WTC11 (cell line): Measurements from ENCODE around the gene MAGEF1. TPM values are rescaled to one million over a fixed set of nuclear protein-coding genes. Genes with fewer than 3 reads are reported as not detected.
A peak's percentile ranks its signal among the peaks of the same experiment; 100 is the strongest.

ENCODE experiments used
- ATAC-seq: fragments of 200-7000 bp; cut with Tn5 transposase; 2 replicates; pipeline ENCODE4 v1.10.0; 2021; ENCODE audit warnings: mild to moderate bottlenecking, moderate library complexity
- CTCF ChIA-PET: fragments of 300-600 bp; sonication (Branson Sonifier 250); formaldehyde crosslinking; loops from one replicate; lab custom pipeline; 2021; ENCODE audit warnings: antibody characterized with exemption; lab: Charles Lee
- POLR2A ChIA-PET: fragments of 350-600 bp; sonication (Branson Sonifier 250); formaldehyde crosslinking; loops from one replicate; lab custom pipeline; 2021; ENCODE audit warnings: antibody characterized with exemption; lab: Charles Lee
- DNase-seq: peaks from one replicate; pipeline ENCODE4 v3.0.0; 2021; ENCODE audit warnings: low spot score
- H3K27ac Mint-ChIP-seq: 2 replicates; pipeline ENCODE4 v1.8.0; 2021; ENCODE audit warnings: mixed read lengths
- H3K27me3 Mint-ChIP-seq: 2 replicates; pipeline ENCODE4 v1.8.0; 2021; ENCODE audit warnings: low read depth, mild to moderate bottlenecking, moderate library complexity, mixed read lengths
- H3K36me3 Mint-ChIP-seq: 2 replicates; pipeline ENCODE4 v1.8.0; 2021; ENCODE audit warnings: mixed read lengths
- H3K4me1 Mint-ChIP-seq: 2 replicates; pipeline ENCODE4 v1.8.0; 2022; ENCODE audit warnings: mixed read lengths
- H3K4me3 Mint-ChIP-seq: 2 replicates; pipeline ENCODE4 v1.8.0; 2021; ENCODE audit warnings: mild to moderate bottlenecking, moderate library complexity, mixed read lengths
- H3K9me3 Mint-ChIP-seq: 2 replicates; pipeline ENCODE4 v1.8.0; 2021; ENCODE audit warnings: mixed read lengths
- CREM ChIP-seq: sonication (generic); formaldehyde crosslinking; IDR thresholded peaks from 2 replicates; pipeline ENCODE4 v1.8.1; 2022; ENCODE audit warnings: mild to moderate bottlenecking, missing genetic modification reagents, moderate library complexity
- CTCF ChIP-seq: fragments of 200-600 bp; IDR thresholded peaks from 2 replicates; pipeline ENCODE4 v1.8.0; 2022; ENCODE audit warnings: antibody characterized with exemption
- E2F1 ChIP-seq: sonication (generic); formaldehyde crosslinking; IDR thresholded peaks from 2 replicates; pipeline ENCODE4 v1.8.0; 2022; ENCODE audit warnings: mild to moderate bottlenecking, missing genetic modification reagents
- E2F4 ChIP-seq: sonication (generic); formaldehyde crosslinking; IDR thresholded peaks from 2 replicates; pipeline ENCODE4 v1.8.1; 2022; ENCODE audit warnings: low read depth, mild to moderate bottlenecking, moderate library complexity, missing genetic modification reagents, borderline replicate concordance
- EMX1 ChIP-seq: fragments of 250-450 bp; sonication (Bioruptor Pico); IDR thresholded peaks from 2 replicates; pipeline ENCODE4 v1.8.0; 2021; ENCODE audit warnings: mild to moderate bottlenecking
- ERG ChIP-seq: fragments of 250-450 bp; sonication (Bioruptor Pico); IDR thresholded peaks from 2 replicates; pipeline ENCODE4 v1.8.0; 2021; ENCODE audit warnings: mild to moderate bottlenecking
- FOXK1 ChIP-seq: sonication (generic); formaldehyde crosslinking; IDR thresholded peaks from 2 replicates; pipeline ENCODE4 v1.8.0; 2022; ENCODE audit warnings: mild to moderate bottlenecking, moderate library complexity, missing genetic modification reagents
- JUN ChIP-seq: sonication (generic); formaldehyde crosslinking; IDR thresholded peaks from 2 replicates; pipeline ENCODE4 v1.8.0; 2023; ENCODE audit warnings: mild to moderate bottlenecking, missing genetic modification reagents
- MXD4 ChIP-seq: fragments of 250-450 bp; sonication (Bioruptor Pico); IDR thresholded peaks from 2 replicates; pipeline ENCODE4 v1.8.0; 2021; ENCODE audit warnings: mild to moderate bottlenecking, moderate library complexity, borderline replicate concordance
- NFE2L1 ChIP-seq: sonication (generic); formaldehyde crosslinking; IDR thresholded peaks from 2 replicates; pipeline ENCODE4 v1.8.1; 2023; ENCODE audit warnings: missing genetic modification reagents
- NFYB ChIP-seq: sonication (generic); formaldehyde crosslinking; conservative IDR thresholded peaks from 2 replicates; pipeline ENCODE4 v1.8.0; 2022; ENCODE audit warnings: low read depth, missing genetic modification reagents
- NR3C1 ChIP-seq: sonication (generic); formaldehyde crosslinking; conservative IDR thresholded peaks from 2 replicates; pipeline ENCODE4 v1.8.1; 2023; ENCODE audit warnings: low read depth, mild to moderate bottlenecking, missing genetic modification reagents
- PREB ChIP-seq: sonication (generic); formaldehyde crosslinking; IDR thresholded peaks from 2 replicates; pipeline ENCODE4 v1.8.1; 2022; ENCODE audit warnings: mild to moderate bottlenecking, missing genetic modification reagents, moderate library complexity, borderline replicate concordance
- RELA ChIP-seq: sonication (generic); formaldehyde crosslinking; IDR thresholded peaks from 2 replicates; pipeline ENCODE4 v1.8.1; 2022; ENCODE audit warnings: missing genetic modification reagents, mild to moderate bottlenecking, borderline replicate concordance
- RORB ChIP-seq: fragments of 250-450 bp; sonication (Bioruptor Pico); IDR thresholded peaks from 2 replicates; pipeline ENCODE4 v1.9.0; 2021; ENCODE audit warnings: mild to moderate bottlenecking
- SMAD3 ChIP-seq: sonication (generic); formaldehyde crosslinking; IDR thresholded peaks from 2 replicates; pipeline ENCODE4 v1.8.0; 2022; ENCODE audit warnings: missing genetic modification reagents, mild to moderate bottlenecking, borderline replicate concordance
- SOX15 ChIP-seq: fragments of 250-450 bp; sonication (Bioruptor Pico); IDR thresholded peaks from 2 replicates; pipeline ENCODE4 v1.9.0; 2021; ENCODE audit warnings: mild to moderate bottlenecking
- SP1 ChIP-seq: sonication (generic); formaldehyde crosslinking; conservative IDR thresholded peaks from 2 replicates; pipeline ENCODE4 v1.8.1; 2022; ENCODE audit warnings: missing genetic modification reagents
- STAT6 ChIP-seq: sonication (generic); formaldehyde crosslinking; conservative IDR thresholded peaks from 2 replicates; pipeline ENCODE4 v1.8.1; 2023; ENCODE audit warnings: mild to moderate bottlenecking, low read depth, missing genetic modification reagents, moderate library complexity
- ZNF121 ChIP-seq: sonication (generic); formaldehyde crosslinking; IDR thresholded peaks from 2 replicates; pipeline ENCODE4 v1.8.0; 2023; ENCODE audit warnings: missing genetic modification reagents
- ZNF219 ChIP-seq: sonication (generic); formaldehyde crosslinking; IDR thresholded peaks from 2 replicates; pipeline ENCODE4 v1.8.0; 2023; ENCODE audit warnings: missing genetic modification reagents, mild to moderate bottlenecking, borderline replicate concordance
- ZNF263 ChIP-seq: sonication (generic); formaldehyde crosslinking; IDR thresholded peaks from 2 replicates; pipeline ENCODE4 v1.8.1; 2022; ENCODE audit warnings: low read depth, mild to moderate bottlenecking, moderate library complexity, missing genetic modification reagents
- total RNA-seq: library from RNA; stranded (reverse); gene quantifications from 3 replicates; pipeline ENCODE4 v1.2.3, GENCODE V29; 2021

The MAGEF1 gene
- total RNA-seq, 1 experiment from 2014 or later: 72.9 TPM

GRCh38 chr3:184725176-184725719 lies 13.4 kb upstream of the MAGEF1 start:
- no peak overlapping the region for H3K27ac Mint-ChIP-seq
- POLR2A ChIA-PET: interaction anchor here (0.5 kb wide), 1 partner anchor 19 kb away, joined by 3 read pairs; no protein-coding TSS in a partner anchor
- CTCF ChIA-PET: interaction anchor here (1.2 to 1.9 kb wide), 4 partner anchors 17 to 142 kb away, joined by 3 to 8 read pairs (median 5); no protein-coding TSS in a partner anchor
- H3K4me1 Mint-ChIP-seq: peaks cover 16% of the 10 kb centered on the region
- H3K27me3 Mint-ChIP-seq: no peaks in the 10 kb centered on the region
- H3K9me3 Mint-ChIP-seq: no peaks in the 10 kb centered on the region
- H3K4me3 Mint-ChIP-seq: no peak overlapping the region
- DNase-seq: no peak
- ATAC-seq: 0 out of 2 replicates have a peak, but pooled peaks have one; percentile 14
- H3K36me3 Mint-ChIP-seq: no peaks in the 10 kb centered on the region
- TF ChIP-seq ERG (CRISPR knock-in tag) (no peak), RELA (no peak), SP1 (CRISPR knock-in tag) (no peak), JUN (CRISPR knock-in tag) (no peak), SOX15 (CRISPR knock-in tag) (no peak)
- TF ChIP-seq, all 79 proteins: peak for 0

GRCh38 chr3:184724699-184725098 lies 12.8 kb upstream of the MAGEF1 start:
- peaks cover 16% of the 10 kb centered on the region for H3K4me1 Mint-ChIP-seq
- H3K36me3 Mint-ChIP-seq: no peaks in the 10 kb centered on the region
- DNase-seq: no peak
- ChIA-PET CTCF (interaction anchor here (0.8 to 1.9 kb wide), 5 partner anchors 17 to 141 kb away, joined by 3 to 8 read pairs (median 5); no protein-coding TSS in a partner anchor), POLR2A (interaction anchor here (0.5 kb wide), 1 partner anchor 19 kb away, joined by 3 read pairs; no protein-coding TSS in a partner anchor)
- no peak for TF ChIP-seq MXD4 (CRISPR knock-in tag)
- TF ChIP-seq ZNF121 (CRISPR knock-in tag): no peak
- TF ChIP-seq STAT6 (CRISPR knock-in tag): no peak
- TF ChIP-seq ZNF219: no peak
- TF ChIP-seq CREM (CRISPR knock-in tag): no peak
- no peak for TF ChIP-seq SOX15 (CRISPR knock-in tag)
- TF ChIP-seq ERG (CRISPR knock-in tag): no peak
- no peak for TF ChIP-seq NFYB
- no peak for TF ChIP-seq NR3C1 (CRISPR knock-in tag)
- no peak for TF ChIP-seq ZNF263 (CRISPR knock-in tag)
- TF ChIP-seq E2F1 (CRISPR knock-in tag): no peak
- no peak for TF ChIP-seq SMAD3 (CRISPR knock-in tag)
- no peak for TF ChIP-seq NFE2L1
- TF ChIP-seq RORB (CRISPR knock-in tag): no peak
- no peak for TF ChIP-seq E2F4 (CRISPR knock-in tag)
- no peak for TF ChIP-seq EMX1 (CRISPR knock-in tag)
- TF ChIP-seq JUN (CRISPR knock-in tag): no peak
- no peak for TF ChIP-seq PREB
- no peak for TF ChIP-seq CTCF
- no peak for TF ChIP-seq FOXK1 (CRISPR knock-in tag)
- no peak for ATAC-seq
- no peak overlapping the region for H3K27ac Mint-ChIP-seq
- no peaks in the 10 kb centered on the region for H3K27me3 Mint-ChIP-seq
- H3K4me3 Mint-ChIP-seq: no peak overlapping the region
- H3K9me3 Mint-ChIP-seq: no peaks in the 10 kb centered on the region
